Heart right ventricle (tissue), 16 donors: Measurements from ENCODE around the gene ERGIC1. TPM values are rescaled to one million over a fixed set of nuclear protein-coding genes. Genes with fewer than 3 reads are reported as not detected.

Source experiments
- ATAC-seq, 8 donors: fragments of 200-7000 bp; cut with Tn5 transposase; one replicate each; pipeline ENCODE4 v1.9.1; 2020; ENCODE audit warnings: mild to moderate bottlenecking in 8 of 8, moderate library complexity in 8 of 8, moderate number of reproducible peaks in 1 of 8
- DNase-seq, 2 donors: peaks; one replicate each; pipeline ENCODE4 v3.0.0-alpha.2; 2020
- H3K27ac ChIP-seq, 10 donors: fragments of 200-600 bp; sonication (generic) in 2 of 10; one replicate each; pipeline versions ENCODE4 v1.5.0 to v1.8.0; 2020 to 2022; ENCODE audit warnings: mild to moderate bottlenecking in 3 of 10
- H3K27me3 ChIP-seq, 7 donors: fragments of 200-600 bp; one replicate each; pipeline ENCODE4 v1.8.0; 2021 to 2022; ENCODE audit warnings: mild to moderate bottlenecking in 2 of 7
- H3K36me3 ChIP-seq, 9 donors: fragments of 200-600 bp; sonication (generic) in 1 of 9; one replicate each; pipeline versions ENCODE4 v1.5.0 to v1.8.0; 2020 to 2022; ENCODE audit warnings: mild to moderate bottlenecking in 2 of 9
- H3K4me1 ChIP-seq, 9 donors: fragments of 200-600 bp; sonication (generic) in 1 of 9; one replicate each; pipeline versions ENCODE4 v1.5.0 to v1.8.0; 2020 to 2022; ENCODE audit warnings: mild to moderate bottlenecking in 4 of 9
- H3K4me3 ChIP-seq, 10 donors: fragments of 200-600 bp; sonication (generic) in 2 of 10; one replicate each; pipeline versions ENCODE4 v1.5.0 to v1.8.0; 2020 to 2022; ENCODE audit warnings: mild to moderate bottlenecking in 7 of 10, moderate library complexity in 2 of 10
- H3K9me3 ChIP-seq, 11 donors: fragments of 200-600 bp in 10 of 11; sonication (generic) in 2 of 11; one replicate each; pipeline versions ENCODE4 v1.5.0 to v1.8.0; 2013 to 2022; ENCODE audit warnings: mild to moderate bottlenecking in 2 of 11, control low read depth in 1 of 11, moderate library complexity in 1 of 11
- WGBS, 2 donors: extraction: QIAGEN DNeasy Blood & Tissue Kit; methylation state at CpG; one replicate each; pipeline ENCODE4 v1.1.7; 2013; ENCODE audit warnings: inconsistent platforms in 1 of 2; 5-methylcytosine and 5-hydroxymethylcytosine counted together
- intact Hi-C, 10 donors: fragments of 100-400 bp; cut with DNase I; formaldehyde crosslinking; loops; one replicate each; pipeline versions ENCODE4 v1.11.1 to v1.14.2; 2022
- polyA plus RNA-seq, 2 donors: library from polyadenylated mRNA; stranded (reverse); fragments of 200-250 nt; gene quantifications; one replicate each; pipeline ENCODE4 v1.2.3, GENCODE V29; 2013
- total RNA-seq, 10 donors: library from RNA; stranded (reverse); fragmentation: NEBNext Ultra II Directional in 3 of 10; extraction: Animal tissue kit (Norgen Biotek cat#: 25700) in 3 of 10; gene quantifications; one replicate each; pipeline versions ENCODE4 v1.2.1 to v1.2.4, GENCODE V29; 2021 to 2023
- TF ChIP-seq, protein P1 (sequence below), 9 donors: fragments of 200-600 bp; sonication (generic) in 2 of 9; IDR thresholded peaks; one replicate each; pipeline versions ENCODE4 v1.5.0 to v1.8.0; 2021 to 2022; ENCODE audit warnings: antibody characterized with exemption in 9 of 9, mild to moderate bottlenecking in 5 of 9, moderate library complexity in 1 of 9
- donor health status: Arrhythmogenic right ventricular cardiomyopathy.
- donor health status: ischemic (EF 13 %, LVEDD 7.1; RV severe dilation, severe dysfunction).
- donor health status: healthy with polysubstance abuse.
- donor health status: DM: no; HTN: yes; CAD: no.
- donor health status: DM: no; HTN: no; CAD: no.
- donor health status: ischemic (EF 25% LVEDD 6.9; RV normal size, moderate dysfunction).
- donor health status: ischemic (EF 25% LVEDD 5.7; RV mildly dilated, moderate dysfunction).
- donor health status: healthy.
- donor health status: DM: yes; HTN: yes; CAD: no.
- donor health status: Ischemic cardiomyopathy.
- donor health status: ischemic (EF 35%, LVEDD 5.7; RV mildly dilated, moderate dysfunction).
- donor health status: nonischemic (EF 11% LVEDD 7.7; RV severe dilation, severe dysfunction).
- donor health status: DM: yes; HTN: yes; CAD: no.
- donor health status: PGD.
- donor health status: ischemic (EF 29% LVEDD 5.4; RV normal size, mild dysfunction).
- donor health status: nonischemic (EF 23%, LVEDD 6.1; RV moderate dilation, normal function).

ERGIC1 gene
- total and polyA plus RNA-seq, 12 donors = 48.0 to 91.9 (median 72.5) TPM

DNA sequence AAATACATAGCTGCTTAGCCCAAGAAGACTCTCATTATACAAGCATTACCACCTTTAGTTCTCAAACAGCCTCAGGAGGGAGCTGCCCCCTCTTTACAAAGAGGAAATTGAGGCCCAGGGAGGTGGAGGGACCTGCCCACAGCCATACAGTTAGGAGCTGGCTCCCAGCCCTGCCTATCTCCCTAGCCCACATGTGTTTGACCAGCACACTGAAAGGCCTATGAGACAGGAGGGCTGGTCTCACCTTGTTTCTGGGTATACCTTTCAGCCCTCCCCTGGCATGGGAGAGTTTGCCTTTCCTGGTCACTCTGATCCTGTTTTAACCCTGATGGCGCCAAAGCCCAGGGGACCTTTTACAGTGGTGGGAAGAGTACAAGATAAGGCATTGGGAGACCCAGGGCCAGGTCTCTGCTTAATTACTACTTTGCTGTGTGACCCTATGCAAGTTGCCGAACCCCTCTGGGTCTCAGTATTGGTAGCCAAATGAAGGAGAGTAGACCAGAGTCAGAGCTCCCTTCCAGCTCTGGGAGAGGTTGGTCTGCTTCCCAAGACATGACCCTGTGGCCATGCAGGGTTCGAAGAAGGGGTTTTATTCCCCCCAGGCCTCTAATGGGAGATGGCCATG is 64.3 kb downstream of the ERGIC1 start:
- peak overlapping the region in 1 of 10 donors; percentile 39 for H3K4me3 ChIP-seq
- TF ChIP-seq, protein P1, sequence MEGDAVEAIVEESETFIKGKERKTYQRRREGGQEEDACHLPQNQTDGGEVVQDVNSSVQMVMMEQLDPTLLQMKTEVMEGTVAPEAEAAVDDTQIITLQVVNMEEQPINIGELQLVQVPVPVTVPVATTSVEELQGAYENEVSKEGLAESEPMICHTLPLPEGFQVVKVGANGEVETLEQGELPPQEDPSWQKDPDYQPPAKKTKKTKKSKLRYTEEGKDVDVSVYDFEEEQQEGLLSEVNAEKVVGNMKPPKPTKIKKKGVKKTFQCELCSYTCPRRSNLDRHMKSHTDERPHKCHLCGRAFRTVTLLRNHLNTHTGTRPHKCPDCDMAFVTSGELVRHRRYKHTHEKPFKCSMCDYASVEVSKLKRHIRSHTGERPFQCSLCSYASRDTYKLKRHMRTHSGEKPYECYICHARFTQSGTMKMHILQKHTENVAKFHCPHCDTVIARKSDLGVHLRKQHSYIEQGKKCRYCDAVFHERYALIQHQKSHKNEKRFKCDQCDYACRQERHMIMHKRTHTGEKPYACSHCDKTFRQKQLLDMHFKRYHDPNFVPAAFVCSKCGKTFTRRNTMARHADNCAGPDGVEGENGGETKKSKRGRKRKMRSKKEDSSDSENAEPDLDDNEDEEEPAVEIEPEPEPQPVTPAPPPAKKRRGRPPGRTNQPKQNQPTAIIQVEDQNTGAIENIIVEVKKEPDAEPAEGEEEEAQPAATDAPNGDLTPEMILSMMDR (IDR thresholded peaks at IDR 0.05) = no peak
- peaks cover 0 to 31% (median 0%) of the 10 kb centered on the region in 9 donors for H3K36me3 ChIP-seq
- no peak for DNase-seq
- no peaks in the 10 kb centered on the region for H3K9me3 ChIP-seq
- no peaks in the 10 kb centered on the region for H3K27me3 ChIP-seq
- WGBS, 2 donors = 92 to 93% methylated on average over 3 of the region's 3 CpGs
- intact Hi-C loops = loop anchor here in 1 of 10 donors (5.0 kb wide), 1 partner anchor 36 kb away; no protein-coding TSS in a partner anchor
- peaks cover 25 to 67% (median 56%) of the 10 kb centered on the region in 9 donors for H3K4me1 ChIP-seq
- peak overlapping the region in 9 of 10 donors; percentile 40 to 98 (median 90) for H3K27ac ChIP-seq
- ATAC-seq = peak in 2 of 8 donors; percentile 2 to 10

DNA sequence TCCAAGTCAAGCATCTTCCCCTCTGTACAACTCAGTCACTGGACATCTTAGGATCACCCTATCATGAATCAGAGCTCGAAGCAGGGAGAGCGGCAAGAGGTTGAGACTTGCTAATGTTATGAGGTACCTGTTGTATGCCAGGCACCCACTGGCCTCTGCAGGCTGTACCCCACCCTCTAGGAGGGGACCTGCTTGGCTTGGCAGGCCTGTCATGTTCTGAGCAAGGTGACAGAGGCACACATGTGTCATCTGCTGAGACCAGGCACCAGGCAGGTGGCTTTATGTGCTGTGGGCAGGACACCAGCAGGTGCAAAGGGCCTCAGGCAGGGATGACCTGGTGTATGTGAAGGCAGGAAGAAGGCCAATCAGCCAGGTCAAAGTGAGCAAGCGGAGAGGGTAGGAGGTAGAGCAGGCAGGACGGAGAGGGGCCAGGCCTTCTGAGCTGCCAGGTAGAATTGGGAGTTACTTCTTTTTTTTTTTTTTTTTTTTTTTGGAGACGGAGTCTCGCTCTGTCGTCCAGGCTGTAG is 64.9 kb downstream of the ERGIC1 start:
- Histone ChIP-seq H3K4me3 (no peak overlapping the region), H3K27ac (peak overlapping the region in 8 of 10 donors; percentile 75 to 98 (median 91)), H3K9me3 (no peaks in the 10 kb centered on the region), H3K4me1 (peaks cover 30 to 70% (median 60%) of the 10 kb centered on the region in 9 donors), H3K36me3 (peaks cover 0 to 31% (median 0%) of the 10 kb centered on the region in 9 donors), H3K27me3 (no peaks in the 10 kb centered on the region)
- 96 to 98% methylated on average over 7 of the region's 7 CpGs for WGBS, 2 donors
- TF ChIP-seq, protein P1 (IDR thresholded peaks at IDR 0.05) = no peak
- intact Hi-C loops = loop anchor here in 1 of 10 donors (5.0 kb wide), 1 partner anchor 37 kb away; no protein-coding TSS in a partner anchor
- ATAC-seq (no peak), DNase-seq (no peak)

DNA sequence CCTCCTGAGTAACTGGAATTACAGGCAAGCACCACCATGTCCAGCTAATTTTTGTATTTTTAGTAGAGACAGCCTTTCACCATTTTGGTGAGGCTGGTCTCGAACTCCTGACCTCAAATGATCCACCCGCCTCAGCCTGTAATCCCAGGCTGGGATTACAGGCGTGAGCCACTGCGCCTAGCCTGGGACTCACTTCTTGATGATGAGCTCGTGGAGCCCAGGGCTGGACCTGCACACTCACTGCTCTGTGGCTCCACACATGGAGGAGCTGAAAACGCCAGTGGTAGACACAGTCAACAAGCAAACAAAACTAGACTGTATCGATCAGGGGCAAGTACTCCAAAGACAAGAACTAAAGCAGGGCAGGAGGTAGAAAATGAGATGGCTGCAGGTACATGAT is 65.4 kb downstream of the ERGIC1 start:
- TF ChIP-seq, protein P1 (IDR thresholded peaks at IDR 0.05) = no peak
- peak overlapping the region in 5 of 10 donors; percentile 79 to 98 (median 92) for H3K27ac ChIP-seq
- DNase-seq = no peak
- H3K27me3 ChIP-seq = no peaks in the 10 kb centered on the region
- H3K4me1 ChIP-seq = peaks cover 36 to 76% (median 66%) of the 10 kb centered on the region in 9 donors
- H3K4me3 ChIP-seq = no peak overlapping the region
- H3K9me3 ChIP-seq = no peaks in the 10 kb centered on the region
- no peak for ATAC-seq
- H3K36me3 ChIP-seq = peaks cover 0 to 31% (median 0%) of the 10 kb centered on the region in 9 donors
- 95% methylated on average over 7 of the region's 7 CpGs for WGBS, 2 donors
- intact Hi-C loops = loop anchor here in 1 of 10 donors (5.0 kb wide), 1 partner anchor 37 kb away; no protein-coding TSS in a partner anchor

DNA sequence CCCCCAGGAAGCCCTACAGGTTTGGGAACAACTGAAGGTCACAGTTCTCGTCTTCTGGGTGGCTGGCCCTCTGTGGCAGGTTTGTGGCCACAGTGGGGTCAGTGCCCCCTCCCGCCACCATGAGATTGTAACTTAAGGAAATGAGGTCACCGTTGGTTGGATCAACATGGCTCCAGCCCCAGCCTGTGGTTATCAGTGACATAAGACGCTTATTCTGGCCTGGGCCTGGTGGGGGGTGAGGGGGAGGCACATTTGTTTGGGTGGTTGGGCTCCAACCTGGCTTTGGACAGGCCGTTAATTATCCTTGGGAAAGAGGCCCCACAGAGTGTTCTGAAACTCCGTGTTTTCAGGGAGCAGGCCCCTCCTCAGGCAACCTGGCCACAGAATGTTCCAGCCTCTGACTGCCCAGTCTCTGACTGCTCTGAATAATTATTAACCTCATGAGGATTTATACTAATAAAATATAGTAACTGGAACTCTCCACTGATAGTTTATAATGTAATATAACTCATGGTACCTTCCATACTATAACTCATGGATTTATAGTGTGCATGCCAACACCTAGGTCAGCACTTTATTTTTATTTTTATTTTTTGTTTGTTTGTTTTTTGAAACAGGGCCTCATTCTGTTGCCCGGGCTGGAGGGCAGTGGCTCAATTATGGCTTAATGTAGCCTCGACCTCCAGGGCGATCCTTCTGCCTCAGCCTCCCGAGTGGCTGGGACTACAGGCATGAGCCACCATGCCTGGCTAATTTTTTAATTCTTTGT is 67.1 kb downstream of the ERGIC1 start:
- Histone ChIP-seq H3K4me3 (no peak overlapping the region), H3K4me1 (peaks cover 43 to 91% (median 82%) of the 10 kb centered on the region in 9 donors), H3K36me3 (peaks cover 0 to 35% (median 0%) of the 10 kb centered on the region in 9 donors), H3K9me3 (no peaks in the 10 kb centered on the region), H3K27me3 (no peaks in the 10 kb centered on the region), H3K27ac (peak overlapping the region; percentile 56 to 98 (median 82))
- DNase-seq (peak; percentile 43 to 82), ATAC-seq (peak; percentile 30 to 68 (median 46))
- WGBS, 2 donors = 54 to 61% methylated on average over 10 of the region's 10 CpGs
- TF ChIP-seq, protein P1 (IDR thresholded peaks at IDR 0.05) = no peak
- intact Hi-C loops = loop anchor here in 7 of 10 donors (5.0 to 10.0 kb wide), 7 partner anchors 34 to 186 kb away; partner anchors contain the start of gene DUSP1 (in 4 of the 7)
